ENCODE measurements around the gene CCDC106.

Gene CCDC106

GRCh38 chr19:55635856-55636440 lies 12.1 kb upstream of the CCDC106 start:
- H3K4me1 ChIP-seq (ENCODE audit: control insufficient read depth, insufficient read depth, low read length) = peaks cover 17% of the 10 kb centered on the region
- H3K36me3 ChIP-seq (ENCODE audit: control insufficient read depth in 2 of 2, insufficient read depth in 1 of 2, low read length in 2 of 2) = peaks cover 5 to 11% of the 10 kb centered on the region in 2 experiments; a peak in 2 of 3 replicates
- peak overlapping the region; percentile 57; the same call in 1 of the 2 replicates for H3K27ac ChIP-seq (ENCODE audit: extremely low read depth, low read depth, low read length)
- peak overlapping the region; percentile 82 for H3K4me3 ChIP-seq (ENCODE audit: low read depth, low read length)
- H3K9me3 ChIP-seq (ENCODE audit: control insufficient read depth, insufficient read depth, low read depth, low read length) = no peaks in the 10 kb centered on the region
- ChIA-PET CTCF (interaction anchor here (1.4 to 6.0 kb wide), 4 partner anchors 11 to 169 kb away, joined by 3 to 35 read pairs (median 8); no protein-coding TSS in a partner anchor), POLR2A (interaction anchor here (0.8 to 2.1 kb wide), 4 partner anchors 10 to 19 kb away, joined by 3 to 10 read pairs (median 4); partner anchors contain the start of genes U2AF2 and ZNF784)
- TF ChIP-seq ZNF560 (tag by site-specific recombination; IDR thresholded peaks at IDR 0.05; ENCODE audit: borderline replicate concordance) (no peak), PRDM4 (tag by site-specific recombination; IDR thresholded peaks at IDR 0.05) (no peak), ZNF391 (tag by site-specific recombination; IDR thresholded peaks at IDR 0.05; ENCODE audit: borderline replicate concordance, low read depth) (no peak), HOXC10 (CRISPR knock-in tag; IDR thresholded peaks at IDR 0.05) (no peak), AEBP2 (tag by site-specific recombination; IDR thresholded peaks at IDR 0.05; ENCODE audit: borderline replicate concordance) (no peak), ZBTB7A (tag by site-specific recombination; IDR thresholded peaks at IDR 0.05; ENCODE audit: low read depth) (no peak), ZNF223 (tag by site-specific recombination; IDR thresholded peaks at IDR 0.05) (no peak), ZNF664 (tag by site-specific recombination; IDR thresholded peaks at IDR 0.05) (no peak), ZBTB48 (tag by site-specific recombination; IDR thresholded peaks at IDR 0.05) (no peak), ZNF423 (tag by site-specific recombination; IDR thresholded peaks at IDR 0.05) (no peak), ZSCAN16 (tag by site-specific recombination; IDR thresholded peaks at IDR 0.05) (no peak), SP2 (tag by site-specific recombination; IDR thresholded peaks at IDR 0.05) (no peak), MEIS1 (CRISPR knock-in tag; IDR thresholded peaks at IDR 0.05; ENCODE audit: borderline replicate concordance) (no peak), EGR2 (tag by site-specific recombination; IDR thresholded peaks at IDR 0.05; ENCODE audit: low read depth) (no peak), ZNF19 (tag by site-specific recombination; IDR thresholded peaks at IDR 0.05; ENCODE audit: low read depth) (no peak), ZNF148 (tag by site-specific recombination; IDR thresholded peaks at IDR 0.05; ENCODE audit: borderline replicate concordance) (no peak), INSM2 (tag by site-specific recombination; IDR thresholded peaks at IDR 0.05) (no peak), KLF9 (tag by site-specific recombination; IDR thresholded peaks at IDR 0.05; ENCODE audit: low read depth) (no peak), ZNF366 (tag by site-specific recombination; conservative IDR thresholded peaks at IDR 0.05) (no peak)
